ENCODE data around the gene HEATR1.

- TF ChIP-seq, protein P1, sequence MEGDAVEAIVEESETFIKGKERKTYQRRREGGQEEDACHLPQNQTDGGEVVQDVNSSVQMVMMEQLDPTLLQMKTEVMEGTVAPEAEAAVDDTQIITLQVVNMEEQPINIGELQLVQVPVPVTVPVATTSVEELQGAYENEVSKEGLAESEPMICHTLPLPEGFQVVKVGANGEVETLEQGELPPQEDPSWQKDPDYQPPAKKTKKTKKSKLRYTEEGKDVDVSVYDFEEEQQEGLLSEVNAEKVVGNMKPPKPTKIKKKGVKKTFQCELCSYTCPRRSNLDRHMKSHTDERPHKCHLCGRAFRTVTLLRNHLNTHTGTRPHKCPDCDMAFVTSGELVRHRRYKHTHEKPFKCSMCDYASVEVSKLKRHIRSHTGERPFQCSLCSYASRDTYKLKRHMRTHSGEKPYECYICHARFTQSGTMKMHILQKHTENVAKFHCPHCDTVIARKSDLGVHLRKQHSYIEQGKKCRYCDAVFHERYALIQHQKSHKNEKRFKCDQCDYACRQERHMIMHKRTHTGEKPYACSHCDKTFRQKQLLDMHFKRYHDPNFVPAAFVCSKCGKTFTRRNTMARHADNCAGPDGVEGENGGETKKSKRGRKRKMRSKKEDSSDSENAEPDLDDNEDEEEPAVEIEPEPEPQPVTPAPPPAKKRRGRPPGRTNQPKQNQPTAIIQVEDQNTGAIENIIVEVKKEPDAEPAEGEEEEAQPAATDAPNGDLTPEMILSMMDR (conservative IDR thresholded peaks at IDR 0.05 in 1 of 2, IDR thresholded peaks at IDR 0.05 in 1 of 2; ENCODE audit: extremely low read depth in 1 of 2, insufficient read depth in 1 of 2, low read depth in 1 of 2, low read length in 2 of 2): no peak
- no peak for TF ChIP-seq EZH2 (IDR thresholded peaks at IDR 0.05; ENCODE audit: borderline replicate concordance, low read length)
Measured at GRCh38 chr1:236590553-236591150, 13.7 kb downstream of the HEATR1 start.
